ENCODE results near the gene HLA-DQA1.
"Not testable (repeated sequence)": the region's sequence is repeated elsewhere in the genome, so short reads cannot be mapped to it uniquely, and the experiment has no call there.

DNA sequence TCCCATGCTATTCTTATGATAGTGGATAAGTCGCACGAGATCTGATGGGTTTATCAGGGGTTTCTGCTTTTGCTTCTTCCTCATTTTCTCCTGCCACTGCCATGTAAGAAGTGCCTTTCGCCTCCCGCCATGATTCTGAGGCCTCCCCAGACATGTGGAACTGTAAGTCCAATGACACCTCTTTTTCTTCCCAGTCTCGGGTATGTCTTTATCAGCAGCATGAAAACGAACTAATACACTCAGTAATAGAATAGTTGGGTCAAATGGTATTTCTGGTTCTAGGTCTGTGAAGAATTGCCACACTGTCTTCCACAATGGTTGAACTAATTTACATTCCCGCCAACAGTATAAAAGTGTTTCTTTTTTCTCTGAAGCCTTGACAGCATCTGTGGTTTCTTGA is 36.9 kb downstream of the HLA-DQA1 start:
- TF ChIP-seq, protein P1, sequence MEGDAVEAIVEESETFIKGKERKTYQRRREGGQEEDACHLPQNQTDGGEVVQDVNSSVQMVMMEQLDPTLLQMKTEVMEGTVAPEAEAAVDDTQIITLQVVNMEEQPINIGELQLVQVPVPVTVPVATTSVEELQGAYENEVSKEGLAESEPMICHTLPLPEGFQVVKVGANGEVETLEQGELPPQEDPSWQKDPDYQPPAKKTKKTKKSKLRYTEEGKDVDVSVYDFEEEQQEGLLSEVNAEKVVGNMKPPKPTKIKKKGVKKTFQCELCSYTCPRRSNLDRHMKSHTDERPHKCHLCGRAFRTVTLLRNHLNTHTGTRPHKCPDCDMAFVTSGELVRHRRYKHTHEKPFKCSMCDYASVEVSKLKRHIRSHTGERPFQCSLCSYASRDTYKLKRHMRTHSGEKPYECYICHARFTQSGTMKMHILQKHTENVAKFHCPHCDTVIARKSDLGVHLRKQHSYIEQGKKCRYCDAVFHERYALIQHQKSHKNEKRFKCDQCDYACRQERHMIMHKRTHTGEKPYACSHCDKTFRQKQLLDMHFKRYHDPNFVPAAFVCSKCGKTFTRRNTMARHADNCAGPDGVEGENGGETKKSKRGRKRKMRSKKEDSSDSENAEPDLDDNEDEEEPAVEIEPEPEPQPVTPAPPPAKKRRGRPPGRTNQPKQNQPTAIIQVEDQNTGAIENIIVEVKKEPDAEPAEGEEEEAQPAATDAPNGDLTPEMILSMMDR (IDR thresholded peaks at IDR 0.05) = not testable (repeated sequence)
- not testable (repeated sequence) for TF ChIP-seq POLR2A, EP300 (IDR thresholded peaks at IDR 0.05)
